Measurements from ENCODE around the gene CFAP70.

CFAP70 gene

GRCh38 chr10:73252445-73253224, 106.0 kb downstream of the CFAP70 start, which contains the start of gene MRPS16:
Gene MRPS16, minus strand, starts transcription at chr10:73252644. Its CDS starts 162 bp downstream, at chr10:73252482.
- Histone ChIP-seq H3K9me3 (no peaks in the 10 kb centered on the region), H3K36me3 (peaks cover 0 to 23% (median 6%) of the 10 kb centered on the region in 3 donors), H3K27me3 (no peaks in the 10 kb centered on the region), H3K27ac (peak within 1 kb of the TSS; percentile 90), H3K4me1 (peaks cover 0 to 31% (median 20%) of the 10 kb centered on the region in 4 donors), H3K4me3 (peak within 1 kb of the TSS; percentile 81)
- TF ChIP-seq, protein P1, sequence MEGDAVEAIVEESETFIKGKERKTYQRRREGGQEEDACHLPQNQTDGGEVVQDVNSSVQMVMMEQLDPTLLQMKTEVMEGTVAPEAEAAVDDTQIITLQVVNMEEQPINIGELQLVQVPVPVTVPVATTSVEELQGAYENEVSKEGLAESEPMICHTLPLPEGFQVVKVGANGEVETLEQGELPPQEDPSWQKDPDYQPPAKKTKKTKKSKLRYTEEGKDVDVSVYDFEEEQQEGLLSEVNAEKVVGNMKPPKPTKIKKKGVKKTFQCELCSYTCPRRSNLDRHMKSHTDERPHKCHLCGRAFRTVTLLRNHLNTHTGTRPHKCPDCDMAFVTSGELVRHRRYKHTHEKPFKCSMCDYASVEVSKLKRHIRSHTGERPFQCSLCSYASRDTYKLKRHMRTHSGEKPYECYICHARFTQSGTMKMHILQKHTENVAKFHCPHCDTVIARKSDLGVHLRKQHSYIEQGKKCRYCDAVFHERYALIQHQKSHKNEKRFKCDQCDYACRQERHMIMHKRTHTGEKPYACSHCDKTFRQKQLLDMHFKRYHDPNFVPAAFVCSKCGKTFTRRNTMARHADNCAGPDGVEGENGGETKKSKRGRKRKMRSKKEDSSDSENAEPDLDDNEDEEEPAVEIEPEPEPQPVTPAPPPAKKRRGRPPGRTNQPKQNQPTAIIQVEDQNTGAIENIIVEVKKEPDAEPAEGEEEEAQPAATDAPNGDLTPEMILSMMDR (IDR thresholded peaks at IDR 0.05): no peak
- intact Hi-C loops (cut with DNase I; ENCODE audit: low total_unique reads): loop anchor here (10.0 kb wide), 1 partner anchor 162 kb away; the partner anchor contains the start of gene ANXA7
- peak; percentile 98 for DNase-seq

- Histone ChIP-seq H3K36me3 (peaks cover 0 to 23% (median 6%) of the 10 kb centered on the region in 3 donors), H3K9me3 (no peaks in the 10 kb centered on the region), H3K4me3 (peak overlapping the region; percentile 81), H3K4me1 (peaks cover 0 to 33% (median 21%) of the 10 kb centered on the region in 4 donors), H3K27ac (peak overlapping the region; percentile 90), H3K27me3 (no peaks in the 10 kb centered on the region)
- DNase-seq: no peak
- TF ChIP-seq, protein P1 (IDR thresholded peaks at IDR 0.05): no peak
- intact Hi-C loops (cut with DNase I; ENCODE audit: low total_unique reads): loop anchor here (10.0 kb wide), 1 partner anchor 163 kb away; the partner anchor contains the start of gene ANXA7
Measured at GRCh38 chr10:73251683-73252444, 106.8 kb downstream of the CFAP70 start.

DNA sequence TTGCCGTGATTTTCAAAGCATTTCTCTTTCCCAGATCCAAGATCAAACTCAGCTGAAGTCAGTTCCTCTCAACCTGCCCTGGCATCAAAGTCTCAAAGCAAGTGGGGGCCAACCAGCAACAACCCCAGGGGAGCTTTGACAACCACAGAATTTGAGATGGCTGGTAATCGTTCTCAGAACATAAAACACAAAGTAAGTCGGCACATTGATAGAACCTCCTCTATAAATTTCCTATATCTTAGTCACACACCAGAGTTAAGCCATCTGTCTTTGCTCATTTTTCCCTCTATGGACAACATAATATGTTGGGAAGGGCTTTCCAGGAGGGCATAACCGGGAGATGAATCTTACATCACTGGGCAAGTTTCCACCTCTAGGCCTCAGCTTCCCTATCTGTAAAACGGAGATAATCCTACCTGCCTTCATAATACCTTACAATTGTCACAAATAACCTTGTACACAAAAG, 110.4 kb downstream of the CFAP70 start:
- H3K4me1 ChIP-seq: peaks cover 0 to 44% (median 32%) of the 10 kb centered on the region in 4 donors
- DNase-seq: no peak
- TF ChIP-seq, protein P1 (IDR thresholded peaks at IDR 0.05): no peak
- H3K9me3 ChIP-seq: no peaks in the 10 kb centered on the region
- H3K27ac ChIP-seq: peak overlapping the region in 1 of 2 donors; percentile 83
- H3K4me3 ChIP-seq: no peak overlapping the region
- H3K27me3 ChIP-seq: no peaks in the 10 kb centered on the region
- intact Hi-C loops (cut with DNase I; ENCODE audit: low total_unique reads): no loop called here
- H3K36me3 ChIP-seq: peaks cover 12 to 42% (median 16%) of the 10 kb centered on the region in 3 donors

DNA sequence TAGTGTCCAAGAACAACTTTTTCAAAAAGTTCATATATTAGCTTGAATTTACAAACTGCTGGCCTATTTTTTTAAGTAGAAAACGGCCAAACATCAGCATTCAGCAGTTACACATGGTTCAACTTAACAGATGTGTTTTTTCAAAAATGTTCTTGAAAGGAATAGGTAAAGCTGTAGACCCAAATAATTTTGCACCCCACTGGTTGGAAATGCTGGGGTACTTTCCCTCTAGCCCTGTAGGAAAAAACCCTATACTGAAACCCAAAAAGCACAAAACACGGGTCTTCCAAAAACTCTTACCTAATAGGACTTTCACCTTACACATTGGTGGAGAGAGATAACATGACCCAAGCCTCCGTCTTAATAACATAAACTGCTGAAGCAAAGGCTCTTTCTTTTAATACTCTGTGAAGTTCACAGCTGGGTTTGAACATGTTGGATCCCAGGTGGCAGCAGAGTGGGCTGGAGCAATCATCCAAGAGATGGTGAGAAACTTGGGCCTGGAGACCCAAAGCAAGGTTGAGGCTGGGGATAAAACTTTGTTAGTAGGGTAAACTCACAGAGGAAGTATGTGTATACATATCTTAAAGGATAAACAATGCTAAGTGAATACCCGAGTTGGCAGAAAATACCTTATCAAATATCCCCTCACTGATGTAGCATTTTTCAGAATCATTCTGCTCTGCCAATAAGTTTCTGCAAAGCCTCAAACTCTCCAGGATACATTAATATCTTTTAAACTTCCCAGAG, 111.0 kb downstream of the CFAP70 start:
- TF ChIP-seq, protein P1 (IDR thresholded peaks at IDR 0.05): no peak
- Histone ChIP-seq H3K9me3 (no peaks in the 10 kb centered on the region), H3K4me3 (peak overlapping the region; percentile 88 to 96), H3K27ac (peak overlapping the region; percentile 65 to 83), H3K27me3 (no peaks in the 10 kb centered on the region), H3K4me1 (peaks cover 0 to 41% (median 29%) of the 10 kb centered on the region in 4 donors), H3K36me3 (peaks cover 18 to 48% (median 21%) of the 10 kb centered on the region in 3 donors)
- DNase-seq: no peak
- intact Hi-C loops (cut with DNase I; ENCODE audit: low total_unique reads): no loop called here
